Inferior parietal cortex (tissue), 1 donor: Measurements from ENCODE around the gene POM121.
"Not testable (repeated sequence)": the region's sequence is repeated elsewhere in the genome, so short reads cannot be mapped to it uniquely, and the experiment has no call there.

Experiments
- DNase-seq: peaks from one replicate; pipeline ENCODE4 v3.0.0-alpha.2; 2016; ENCODE audit errors: extremely low spot score

POM121 gene

DNA sequence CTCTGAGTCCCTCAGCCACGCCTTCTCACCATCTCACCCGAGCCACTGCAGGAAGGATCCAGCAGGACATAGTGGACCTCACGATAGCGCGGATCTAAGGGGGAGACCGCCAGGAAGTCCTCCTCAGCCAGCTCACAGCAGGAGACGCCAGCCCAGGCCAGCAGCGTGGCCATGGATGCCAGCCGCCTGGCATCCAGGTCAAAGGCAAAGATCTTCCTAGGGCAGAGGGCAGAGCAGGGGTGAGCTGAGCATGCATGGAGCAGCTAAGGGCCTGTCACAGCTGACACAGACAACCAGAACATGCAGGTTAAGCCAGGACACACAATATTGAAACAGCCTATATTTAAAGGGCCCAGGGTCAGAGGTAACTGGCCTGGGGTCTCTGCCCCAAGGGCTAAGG is 24.4 kb downstream of the POM121 start:
- DNase-seq: not testable (repeated sequence)

DNA sequence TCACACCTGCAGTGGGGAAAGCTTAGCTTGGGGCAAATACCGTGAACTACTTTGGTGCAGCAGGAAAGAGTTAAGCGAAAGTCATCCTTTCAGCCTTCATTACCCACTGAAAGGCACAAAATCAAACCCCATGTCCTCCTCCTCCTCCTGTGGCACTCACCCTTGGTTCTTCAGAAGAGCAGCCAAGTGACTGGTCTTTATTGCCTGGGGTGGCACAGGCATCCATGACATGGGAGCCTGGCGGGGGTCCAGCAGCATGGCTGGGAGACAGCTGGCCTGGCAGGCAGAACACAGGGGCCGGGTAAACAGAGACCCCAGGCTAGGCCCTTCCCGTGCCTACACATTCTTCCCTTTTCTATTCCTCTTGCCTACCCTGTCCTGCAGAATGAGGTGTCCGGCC is 24.8 kb downstream of the POM121 start:
- DNase-seq: not testable (repeated sequence)

DNA sequence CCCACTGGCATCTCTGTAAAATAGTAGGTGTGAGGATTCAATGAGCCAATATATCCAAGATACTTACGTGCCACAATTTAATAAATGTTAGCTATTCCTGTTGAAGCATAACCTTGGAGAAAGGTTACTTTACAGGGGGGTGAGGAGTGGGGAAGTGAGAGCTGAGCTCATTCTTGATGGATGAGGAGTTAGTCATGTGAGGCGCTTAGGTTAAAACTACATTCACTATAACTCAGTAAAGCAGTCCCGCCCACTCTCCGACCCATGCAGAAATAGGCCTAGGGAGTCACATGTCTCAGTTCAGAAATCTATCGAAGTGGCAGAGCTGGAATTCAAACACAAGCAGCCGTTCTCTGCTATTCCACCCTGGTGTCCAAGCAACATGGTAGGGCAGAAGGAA is 25.5 kb downstream of the POM121 start:
- not testable (repeated sequence) for DNase-seq

DNA sequence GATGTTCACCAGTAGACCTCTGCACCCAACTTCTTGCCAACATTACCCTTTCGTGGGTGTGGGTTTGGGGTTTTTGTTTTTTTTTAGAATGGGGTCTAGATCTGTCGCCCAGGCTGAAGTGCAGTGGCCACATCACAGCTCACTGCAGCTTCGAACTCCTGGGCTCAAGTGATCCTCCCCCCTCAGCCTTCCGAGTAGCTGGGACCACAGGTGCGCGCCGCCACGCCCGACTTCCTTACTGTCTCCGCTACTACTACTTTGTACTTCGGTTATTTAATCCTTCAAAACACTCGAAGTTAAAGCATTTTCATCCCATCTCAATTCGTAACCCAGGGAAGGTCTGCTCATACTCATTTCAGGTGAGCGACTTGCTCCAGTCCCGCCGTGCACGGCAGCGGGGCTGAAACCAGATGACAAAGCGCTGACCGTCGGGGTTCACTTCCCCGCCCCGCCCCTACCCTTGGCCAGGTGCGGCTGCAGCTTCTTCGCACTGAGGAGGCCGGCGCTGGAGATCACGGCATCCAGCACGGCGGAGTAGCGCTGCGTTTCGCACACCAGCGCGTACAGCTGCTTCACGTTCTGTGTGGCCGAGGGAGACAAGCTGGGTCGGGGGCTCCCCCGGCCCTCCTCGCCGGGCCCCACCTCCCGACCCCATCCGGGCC is 29.1 kb downstream of the POM121 start:
- not testable (repeated sequence) for DNase-seq

DNA sequence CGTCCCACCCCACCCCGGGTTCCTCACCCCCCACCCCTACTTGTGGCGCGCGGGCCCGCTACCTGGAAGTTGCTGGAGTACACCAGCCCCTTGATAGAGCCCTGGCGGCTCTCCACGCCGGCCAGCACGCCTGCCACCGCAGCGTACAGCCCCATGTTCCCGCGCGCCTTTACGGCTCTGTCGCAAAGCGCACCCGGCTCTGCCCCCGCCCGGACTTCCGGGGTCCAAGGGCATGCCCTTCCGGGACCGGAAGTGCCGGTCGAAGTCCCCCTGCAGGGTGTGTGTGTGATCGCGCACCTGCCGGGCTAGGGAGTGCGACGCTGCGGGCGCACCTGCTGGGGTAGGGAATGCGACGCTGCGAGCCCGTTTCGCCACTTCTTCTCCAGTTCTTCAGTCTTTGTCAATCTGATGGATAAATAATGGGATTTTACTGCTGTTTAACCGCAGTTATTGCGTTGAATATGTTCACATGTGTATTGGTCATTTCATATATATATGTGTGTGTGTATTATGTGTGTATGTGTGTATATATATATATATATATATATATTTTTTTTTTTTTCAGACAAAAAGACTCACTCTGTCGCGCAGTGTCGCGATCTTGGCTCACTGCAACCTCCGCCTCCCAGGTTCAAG is 29.8 kb downstream of the POM121 start:
- DNase-seq: not testable (repeated sequence)

DNA sequence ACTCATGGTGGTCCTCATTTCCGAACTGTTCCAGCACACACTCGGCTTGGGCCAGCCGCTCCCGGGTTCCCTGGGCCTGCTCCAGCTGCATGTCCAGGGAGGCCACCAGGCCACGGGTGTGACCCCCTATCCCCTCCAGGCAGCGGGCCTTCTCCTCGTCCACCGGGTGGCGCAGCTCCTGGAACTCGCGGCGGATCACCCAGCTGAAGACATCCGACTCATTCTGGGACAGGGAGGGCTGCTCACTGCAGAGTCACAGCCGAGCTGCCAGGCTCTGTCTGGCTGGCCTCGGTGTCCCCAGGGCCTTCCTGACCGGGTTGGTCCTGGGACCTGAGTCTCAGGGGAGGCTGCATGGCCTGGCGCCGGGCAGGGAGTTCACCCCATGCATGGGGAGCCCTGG is 35.1 kb downstream of the POM121 start:
- not testable (repeated sequence) for DNase-seq

DNA sequence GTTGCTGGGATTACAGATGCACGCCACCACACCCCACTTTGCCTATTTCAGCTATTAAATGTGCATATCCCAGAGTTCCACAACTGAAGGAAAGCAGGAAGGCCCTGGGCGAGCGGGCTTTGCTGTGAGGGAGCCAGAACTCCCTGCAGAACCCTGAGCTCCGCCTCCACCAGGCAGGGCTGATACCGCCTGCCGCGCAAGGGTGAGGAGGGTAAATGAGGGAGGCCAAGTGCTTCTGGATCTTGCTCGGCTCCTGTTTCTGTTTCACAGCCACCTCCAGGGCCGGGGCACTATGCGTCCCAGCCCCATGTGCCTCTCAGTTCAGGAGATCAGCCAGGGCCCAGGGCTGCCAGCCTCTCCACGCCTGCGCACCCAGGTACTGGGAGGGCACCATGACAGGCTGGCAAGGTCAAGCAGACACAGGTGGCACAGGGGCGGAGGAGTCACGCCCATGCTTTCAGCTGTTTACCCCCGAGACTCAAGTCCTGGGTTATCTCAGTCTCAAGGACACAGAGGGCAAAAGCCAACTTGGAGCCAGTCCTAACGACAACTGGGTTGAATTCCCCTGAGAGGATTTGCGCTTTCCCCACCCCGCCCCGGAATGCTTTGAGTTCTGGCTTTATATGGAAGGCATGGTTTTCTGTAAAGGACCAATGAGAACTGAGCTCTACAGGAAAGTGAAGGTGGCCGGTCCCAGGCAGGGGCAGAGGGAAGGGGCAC is 35.9 kb downstream of the POM121 start:
- DNase-seq: not testable (repeated sequence)

DNA sequence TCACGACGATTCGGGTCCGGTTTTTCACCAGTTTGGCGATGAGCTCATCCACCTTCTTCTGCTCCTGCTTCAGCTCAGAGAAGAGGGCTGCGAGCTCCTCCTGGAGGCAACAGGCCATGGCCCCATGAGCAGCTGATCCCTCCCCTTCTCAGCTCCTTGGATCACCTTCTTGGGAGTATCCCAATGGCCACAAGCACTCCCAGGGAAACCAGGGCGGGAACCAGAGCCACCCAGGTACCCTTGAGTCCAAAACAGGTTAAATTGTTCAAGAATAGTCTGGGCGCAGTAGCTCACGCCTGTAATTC is 36.4 kb downstream of the POM121 start:
- not testable (repeated sequence) for DNase-seq

DNA sequence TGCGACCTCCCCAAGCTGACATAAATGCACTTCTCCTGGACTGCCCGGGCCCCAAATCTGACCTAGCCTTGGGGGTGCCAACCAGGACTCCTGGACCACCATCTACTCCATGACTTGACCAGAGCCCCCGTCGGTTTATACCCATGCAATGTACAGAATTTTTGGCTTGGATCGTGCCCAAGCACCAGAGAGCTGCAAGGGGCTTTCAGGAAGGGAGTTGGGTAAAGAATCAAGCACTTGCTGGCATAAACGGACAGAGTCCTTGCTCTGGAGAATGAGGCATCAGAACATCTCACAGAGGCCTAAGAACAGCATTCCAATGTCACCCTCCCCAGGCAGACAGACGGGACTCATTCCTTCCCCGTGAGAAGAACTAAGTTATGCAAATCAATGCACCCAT is 38.2 kb downstream of the POM121 start:
- DNase-seq: not testable (repeated sequence)

DNA sequence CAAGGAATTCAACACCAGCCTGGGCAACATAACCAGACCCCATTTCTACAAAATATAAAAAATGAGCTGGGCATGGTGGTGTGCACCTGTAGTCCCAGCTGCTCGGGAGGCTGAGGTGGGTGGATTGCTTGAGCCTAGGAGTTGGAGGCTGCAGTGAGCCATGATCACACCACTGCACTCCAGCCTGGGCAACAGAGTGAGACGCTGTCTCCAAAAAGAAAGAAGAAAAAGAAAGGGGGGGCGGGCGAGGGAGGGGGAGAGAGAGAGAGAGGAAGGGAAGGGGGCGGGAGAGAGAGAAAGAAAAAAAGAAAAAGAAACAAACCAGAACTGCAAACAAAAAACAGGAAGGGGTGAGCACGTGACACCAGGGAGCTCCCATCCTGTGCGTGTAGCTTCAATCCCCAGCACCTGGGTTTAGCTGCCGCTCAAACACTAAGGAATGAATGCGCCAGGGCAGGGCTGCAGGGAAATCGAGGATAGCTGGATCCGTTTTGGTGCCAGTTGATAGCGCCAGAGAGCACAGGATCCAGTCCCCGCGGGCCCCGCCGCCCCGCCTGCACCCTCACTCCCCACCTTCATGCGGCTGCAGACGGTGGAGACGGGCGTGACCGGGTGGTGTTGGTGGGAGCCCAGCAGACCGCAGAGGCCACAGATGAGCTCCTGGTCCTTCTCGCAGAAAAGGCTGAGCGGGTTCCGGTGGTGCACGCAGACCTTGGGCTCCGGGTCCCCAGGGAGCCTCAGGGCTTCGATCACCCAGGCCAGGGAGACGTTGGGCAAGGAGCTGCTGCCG is 40.5 kb downstream of the POM121 start:
- not testable (repeated sequence) for DNase-seq

DNA sequence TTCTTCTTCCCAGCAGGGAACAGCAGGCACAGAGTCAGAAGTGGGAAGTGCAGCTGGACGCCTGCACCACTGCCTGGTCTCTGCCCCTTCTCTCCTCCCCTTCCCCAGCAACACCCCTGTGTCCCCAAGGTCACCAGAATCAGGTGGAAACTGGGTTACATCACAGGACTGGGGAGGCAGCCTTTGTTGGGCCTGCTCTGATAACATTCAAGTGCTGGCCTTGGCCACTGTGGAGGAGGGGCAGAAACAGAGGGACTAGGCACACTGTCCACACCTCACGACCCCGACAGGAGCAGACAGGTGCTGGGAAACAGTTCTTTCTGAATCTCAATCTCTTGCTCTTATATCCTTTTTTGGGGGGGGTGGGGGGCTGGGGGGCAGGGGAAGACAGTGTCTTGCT is 42.0 kb downstream of the POM121 start:
- DNase-seq: not testable (repeated sequence)

DNA sequence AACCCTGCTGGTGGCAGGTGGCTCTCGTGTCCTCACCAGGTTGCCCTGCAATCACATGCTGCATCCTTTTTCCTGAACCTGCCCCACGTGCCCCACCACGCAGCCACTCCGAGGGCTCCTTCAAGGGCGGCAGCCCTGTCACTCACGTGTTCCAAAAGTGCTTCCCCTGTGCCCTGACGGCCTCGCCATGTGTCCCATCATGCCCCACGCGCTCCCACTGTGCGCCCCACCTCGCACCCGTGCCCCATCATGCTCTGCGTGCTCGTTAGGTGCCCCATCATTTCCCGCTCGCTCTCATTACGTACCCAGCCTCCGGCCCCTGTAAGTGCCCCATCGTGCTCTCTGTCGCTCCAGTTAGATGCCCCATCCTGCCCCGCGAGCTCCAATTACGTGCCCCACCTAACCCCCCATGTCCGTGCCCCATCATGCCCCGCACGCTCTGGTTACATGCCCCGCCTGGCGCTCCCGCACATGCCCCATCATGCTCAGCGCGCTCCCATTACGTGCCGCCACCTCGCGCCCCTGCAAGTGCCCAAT is 44.2 kb downstream of the POM121 start, which contains the start of gene TRIM74:
Gene TRIM74, minus strand, starts transcription at position 487 of the 537 bp plus-strand sequence. CDS start 3,309 bp downstream, outside the sequence.
- not testable (repeated sequence) for DNase-seq

DNA sequence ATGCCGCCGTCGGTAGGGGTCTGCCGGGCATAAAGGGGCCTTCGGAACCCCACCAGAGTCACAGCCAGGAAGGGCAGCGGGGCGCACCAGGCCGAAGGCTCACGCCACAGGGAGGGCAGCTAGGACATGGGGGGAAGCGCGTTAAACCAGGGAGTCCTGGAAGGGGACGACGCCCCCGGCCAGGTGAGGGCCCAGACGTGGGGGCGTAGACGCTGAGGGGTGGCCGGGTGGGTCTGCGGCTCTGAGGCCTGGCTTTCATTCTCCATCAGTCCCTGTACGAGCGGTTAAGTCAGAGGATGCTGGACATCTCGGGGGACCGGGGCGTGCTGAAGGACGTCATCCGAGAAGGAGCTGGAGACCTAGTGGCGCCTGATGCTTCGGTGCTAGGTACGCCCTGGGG is 44.8 kb downstream of the POM121 start:
- not testable (repeated sequence) for DNase-seq

DNA sequence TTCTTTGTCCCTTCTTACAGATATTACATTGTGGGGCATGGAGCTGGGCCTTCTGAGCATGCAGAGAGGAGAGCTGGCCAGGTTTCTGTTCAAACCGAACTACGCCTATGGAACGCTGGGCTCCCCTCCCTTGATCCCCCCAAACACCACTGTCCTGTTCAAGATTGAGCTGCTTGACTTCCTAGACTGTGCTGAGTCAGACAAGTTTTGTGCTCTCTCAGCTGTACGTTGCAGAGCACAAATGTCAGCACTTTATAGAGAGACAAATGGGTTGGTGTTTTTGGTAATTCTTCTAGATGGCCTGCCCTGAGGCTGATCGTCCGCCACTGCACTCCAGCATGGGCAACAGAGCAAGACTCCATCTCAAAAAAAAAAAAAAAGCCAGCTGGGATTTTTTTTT is 46.6 kb downstream of the POM121 start:
- not testable (repeated sequence) for DNase-seq

DNA sequence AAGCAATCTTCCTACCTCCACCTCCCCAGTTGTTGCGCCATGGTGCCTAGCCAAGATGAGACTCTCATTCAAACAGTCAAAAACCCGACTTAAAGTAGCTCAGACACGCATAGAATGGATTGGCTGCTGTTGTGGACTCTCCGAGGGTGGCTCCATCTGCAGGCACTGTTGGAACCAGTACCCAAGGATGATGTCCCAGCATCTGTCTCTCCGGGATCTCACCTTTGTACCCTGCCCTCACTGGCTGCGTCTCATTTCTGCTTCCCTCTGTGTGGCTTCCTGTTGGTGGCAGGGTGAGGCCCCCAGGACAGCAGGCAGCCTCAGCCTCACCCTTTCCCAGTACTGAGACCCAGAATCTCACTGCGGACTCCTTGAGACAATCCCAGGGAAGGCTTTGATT is 49.9 kb downstream of the POM121 start:
- DNase-seq: not testable (repeated sequence)

DNA sequence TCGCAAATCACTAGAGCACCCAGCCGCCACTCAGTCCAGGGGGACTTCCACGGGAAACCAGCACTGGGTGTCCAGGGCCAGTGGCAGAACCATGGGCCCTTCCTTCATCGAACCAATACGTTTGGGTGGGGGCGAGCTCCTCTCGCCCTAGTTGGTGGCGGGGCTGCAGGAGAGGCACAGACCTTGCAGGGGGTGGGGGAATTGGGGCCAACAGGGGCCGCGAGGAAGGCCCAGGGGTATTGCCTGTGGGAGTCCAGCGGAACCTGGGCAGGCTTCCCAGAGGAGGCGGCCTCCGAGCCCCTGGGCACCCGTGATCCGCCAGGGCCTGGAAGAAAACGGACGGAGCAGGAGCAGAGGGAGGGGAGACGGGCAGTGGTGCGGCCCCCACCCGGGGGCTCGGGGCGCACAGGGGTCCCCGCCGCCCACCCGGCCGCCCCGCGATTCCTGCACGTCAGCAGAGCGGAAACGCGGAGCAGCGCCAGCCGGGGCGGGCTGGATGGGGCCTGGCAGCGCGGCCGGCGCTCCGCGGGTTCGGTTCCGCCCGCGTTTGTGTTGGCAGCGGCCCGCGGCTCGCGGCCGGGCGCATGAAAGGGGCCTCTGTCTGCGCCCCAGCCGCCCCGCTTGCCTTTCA is 50.9 kb downstream of the POM121 start:
- not testable (repeated sequence) for DNase-seq

DNA sequence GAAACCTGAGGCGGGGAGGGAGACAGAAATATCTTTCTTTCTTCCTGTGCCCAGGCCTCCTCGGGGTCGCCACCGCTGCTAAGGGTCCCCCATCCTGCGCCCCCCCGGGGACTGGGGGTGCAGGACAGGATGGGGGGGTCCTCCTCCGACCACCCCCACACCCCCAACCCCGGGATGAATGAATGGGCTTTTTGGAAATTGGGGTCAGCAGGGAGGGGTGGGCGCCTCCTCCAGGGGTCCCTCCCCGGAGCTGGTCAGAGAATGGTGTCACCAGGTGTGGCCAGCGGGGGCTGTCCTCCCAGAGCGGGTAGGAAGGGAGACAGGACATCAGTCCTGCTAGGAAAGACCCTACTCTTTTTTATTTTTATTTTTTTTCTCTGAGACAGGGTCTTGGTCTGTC is 51.5 kb downstream of the POM121 start:
- DNase-seq: not testable (repeated sequence)

DNA sequence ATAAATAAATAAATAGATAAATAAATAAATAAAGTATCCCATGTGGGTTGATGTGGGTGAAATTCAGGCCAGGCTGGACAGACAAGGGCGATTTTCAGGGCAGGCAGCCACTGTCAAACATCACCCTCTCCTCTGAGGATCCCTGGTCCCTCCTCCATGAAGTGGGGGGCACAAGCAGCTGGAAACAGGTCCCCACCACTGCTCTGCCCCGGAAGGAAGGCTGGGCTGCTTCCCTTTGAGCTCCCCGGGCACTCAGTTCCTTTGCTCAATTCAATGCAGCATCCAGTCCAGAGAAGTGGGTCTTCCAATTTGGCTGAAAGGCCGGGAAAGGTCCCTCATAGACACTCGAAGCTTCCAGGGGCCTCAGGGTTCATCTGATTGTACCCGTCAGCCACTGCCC is 55.5 kb downstream of the POM121 start:
- not testable (repeated sequence) for DNase-seq

DNA sequence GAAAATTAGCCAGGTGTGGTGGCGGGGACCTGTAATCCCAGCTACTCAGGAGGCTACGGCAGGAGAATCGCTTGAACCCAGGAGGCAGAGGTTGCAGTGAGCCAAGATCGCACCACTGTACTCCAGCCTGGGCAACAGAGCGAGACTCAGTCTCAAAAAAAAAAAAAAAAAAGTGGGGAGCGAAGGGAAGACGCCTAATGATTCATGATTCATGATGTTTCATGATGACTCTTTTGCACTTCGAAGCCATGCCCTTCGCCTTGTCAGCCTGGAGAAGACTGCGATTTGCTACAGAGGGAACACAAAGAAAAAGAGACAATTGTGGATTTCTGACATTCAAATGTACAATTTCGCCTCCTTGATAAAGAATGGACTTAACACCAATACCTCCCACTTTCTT is 57.2 kb downstream of the POM121 start:
- not testable (repeated sequence) for DNase-seq

DNA sequence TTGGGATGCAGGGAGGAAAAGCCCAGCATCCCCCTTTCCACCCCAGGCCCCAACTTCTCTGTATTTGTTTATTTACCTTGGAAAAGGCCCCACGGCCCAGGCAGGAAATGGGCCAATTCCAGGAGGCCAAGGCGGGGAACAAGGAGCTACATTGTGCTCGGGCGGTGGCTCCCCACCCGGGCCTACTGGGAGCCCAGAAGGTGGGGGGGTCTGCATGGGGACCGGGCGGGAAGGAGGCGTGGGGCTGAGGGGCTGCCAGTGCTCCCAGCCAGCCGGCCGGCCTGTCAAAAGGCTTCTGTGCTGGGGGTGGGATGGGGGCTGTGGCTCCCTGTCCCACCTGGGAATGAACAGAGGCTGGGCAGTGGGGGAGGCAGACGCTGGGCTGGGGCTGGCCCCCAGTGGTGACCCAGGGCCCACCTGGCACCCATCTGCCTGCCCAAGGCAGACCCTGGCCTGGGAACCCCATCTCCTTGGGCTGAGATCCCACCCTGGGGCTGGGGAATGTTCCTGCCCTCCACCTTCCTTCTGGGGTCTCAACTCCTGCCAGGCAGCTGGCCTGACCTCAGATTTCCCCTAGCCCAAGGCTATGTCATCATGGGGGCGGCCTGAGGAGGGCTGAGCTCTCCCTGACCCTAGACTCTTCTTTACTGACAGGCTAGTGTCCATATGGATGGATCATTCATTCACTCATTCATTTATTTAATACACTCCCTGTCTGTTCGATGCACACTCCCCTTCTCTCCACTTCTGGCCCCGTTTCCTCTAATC is 65.4 kb downstream of the POM121 start:
- not testable (repeated sequence) for DNase-seq
